HG03354 (cell line): ENCODE measurements around the gene MPRIP.

Experiments used
- ATAC-seq: cut with Tn5 transposase; IDR thresholded peaks from one replicate; pipeline ENCODE4 v1.9.1; 2021; ENCODE audit warnings: mild to moderate bottlenecking; ENCODE audit not compliant: unreplicated experiment, poor library complexity, severe bottlenecking

The MPRIP gene

GRCh38 chr17:17103160-17103559 lies 60.9 kb downstream of the MPRIP start:
- ATAC-seq: no peak

- no peak for ATAC-seq
These were observed 61.8 kb downstream of the MPRIP start for GRCh38 chr17:17104036-17104435.

GRCh38 chr17:17104494-17104893 lies 62.2 kb downstream of the MPRIP start:
- no peak for ATAC-seq

GRCh38 chr17:17105976-17106375 lies 63.7 kb downstream of the MPRIP start:
- ATAC-seq: no peak

- ATAC-seq: no peak
These were observed 64.5 kb downstream of the MPRIP start for GRCh38 chr17:17106756-17107155.

- ATAC-seq: no peak
These were observed 65.0 kb downstream of the MPRIP start for GRCh38 chr17:17107281-17107680.

GRCh38 chr17:17107891-17108431 lies 65.7 kb downstream of the MPRIP start:
- ATAC-seq: no peak

- ATAC-seq: no peak
These were observed 66.3 kb downstream of the MPRIP start for GRCh38 chr17:17108451-17109049.

- no peak for ATAC-seq
These were observed 67.0 kb downstream of the MPRIP start for GRCh38 chr17:17109256-17109655.

GRCh38 chr17:17109907-17110306 lies 67.7 kb downstream of the MPRIP start:
- ATAC-seq: no peak

- ATAC-seq: no peak
These were observed 68.3 kb downstream of the MPRIP start for GRCh38 chr17:17110520-17110919.

- no peak for ATAC-seq
These were observed 69.4 kb downstream of the MPRIP start for GRCh38 chr17:17111401-17112393.

- ATAC-seq: no peak
These were observed 70.5 kb downstream of the MPRIP start for GRCh38 chr17:17112628-17113200.

- no peak for ATAC-seq
These were observed 72.5 kb downstream of the MPRIP start for GRCh38 chr17:17114592-17115225.

GRCh38 chr17:17115620-17116019 lies 73.4 kb downstream of the MPRIP start:
- no peak for ATAC-seq

- ATAC-seq: no peak
These were observed 74.1 kb downstream of the MPRIP start for GRCh38 chr17:17116406-17116805.

- ATAC-seq: no peak
These were observed 75.7 kb downstream of the MPRIP start for GRCh38 chr17:17117923-17118322.

- no peak for ATAC-seq
These were observed 76.1 kb downstream of the MPRIP start for GRCh38 chr17:17118399-17118798.

- no peak for ATAC-seq
These were observed 76.8 kb downstream of the MPRIP start for GRCh38 chr17:17119106-17119505.

- ATAC-seq: no peak
These were observed 77.3 kb downstream of the MPRIP start for GRCh38 chr17:17119533-17119932.
